ENCODE measurements around the gene ADARB2.
"Not testable (repeated sequence)": the region's sequence is repeated elsewhere in the genome, so short reads cannot be mapped to it uniquely, and the experiment has no call there.

ADARB2 gene

DNA sequence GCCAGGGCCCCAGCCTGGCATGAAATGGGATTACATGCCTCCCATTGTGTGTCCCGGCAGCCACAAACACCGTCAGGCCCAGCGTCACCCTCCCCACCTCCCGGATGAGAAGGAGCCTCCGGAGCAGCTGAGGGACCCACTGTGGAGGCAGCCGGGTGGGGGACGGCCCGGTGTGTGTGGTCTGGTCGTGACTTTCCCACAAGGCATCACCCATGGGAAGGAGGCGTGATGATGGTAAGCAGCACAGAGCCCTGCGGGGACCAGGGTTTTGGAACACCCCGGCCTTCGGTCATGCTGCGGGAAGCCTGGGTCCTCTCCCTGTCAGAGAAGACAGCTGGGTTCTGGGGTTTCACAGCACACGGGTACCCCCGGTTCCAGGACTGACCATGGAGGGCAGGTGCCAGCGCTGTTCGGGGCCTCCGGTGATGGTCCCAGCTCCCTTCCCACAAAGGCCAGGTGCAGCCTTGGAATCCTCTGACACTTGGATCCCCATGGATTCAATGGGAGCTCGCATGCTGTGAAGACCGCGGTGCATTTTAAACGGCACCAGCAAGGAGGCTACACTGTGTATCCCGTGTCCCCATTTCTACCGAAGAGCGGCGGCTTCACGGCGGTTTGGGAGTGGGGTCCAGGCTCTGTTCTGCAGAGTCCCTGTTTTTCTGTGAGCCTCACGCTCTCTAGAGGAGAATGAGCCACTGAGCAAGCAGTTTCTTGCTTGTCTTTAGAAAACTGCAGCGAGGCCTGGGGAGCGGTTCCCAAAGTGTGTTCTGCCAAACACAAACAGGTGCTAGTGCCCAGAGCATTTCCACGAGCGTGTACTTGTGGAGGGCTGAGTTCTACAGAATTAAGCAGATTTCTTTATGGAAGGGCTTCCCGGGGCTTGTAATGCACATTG is 336.0 kb downstream of the ADARB2 start:
- no peak for DNase-seq

DNA sequence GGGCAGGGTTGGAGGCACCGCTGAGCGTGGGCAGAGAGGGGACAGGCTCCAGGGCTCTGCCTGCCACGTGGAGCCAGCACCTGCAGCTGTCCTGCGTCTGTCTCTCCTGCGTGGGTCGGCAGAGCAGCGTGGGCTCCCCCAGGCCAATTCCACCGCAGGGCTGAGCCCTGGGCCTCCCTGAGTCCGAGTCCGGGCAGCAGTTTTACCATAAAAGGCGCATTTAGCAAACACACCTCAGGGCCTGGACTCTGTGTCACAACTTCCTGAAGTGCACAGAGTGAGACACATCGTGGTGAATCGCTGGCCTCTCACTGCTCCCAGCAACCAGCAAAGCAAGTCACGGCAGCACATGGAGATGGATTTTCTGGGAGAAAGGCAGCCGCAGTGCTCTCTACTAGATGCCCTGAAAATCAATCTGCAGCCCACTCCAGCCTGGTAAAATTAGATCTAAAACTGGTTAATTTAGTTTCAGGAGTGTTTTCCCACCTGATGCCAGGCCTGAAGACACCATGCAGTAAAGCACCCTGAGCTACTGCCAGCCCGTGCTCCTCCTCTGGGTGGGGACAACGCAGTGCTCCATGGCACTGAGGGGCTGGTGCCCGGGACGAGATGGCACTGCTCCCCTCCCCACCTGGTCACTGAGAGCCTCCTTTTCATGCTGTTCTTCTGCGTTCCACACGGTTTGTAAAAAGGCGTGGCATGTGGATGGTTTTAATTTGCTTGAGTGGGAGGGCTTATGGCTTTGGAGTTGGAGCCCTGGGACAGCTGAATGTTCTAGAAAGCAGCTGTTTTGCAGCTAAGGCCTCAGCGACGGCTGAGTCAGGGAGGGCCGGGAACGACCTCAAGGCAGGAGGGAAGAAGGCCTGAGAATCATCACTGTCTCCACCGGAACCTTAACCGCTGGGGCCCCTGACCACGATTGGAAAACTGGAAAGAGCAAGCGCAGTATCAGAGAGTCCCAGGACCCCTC is 336.9 kb downstream of the ADARB2 start:
- DNase-seq: peak; percentile 76

DNA sequence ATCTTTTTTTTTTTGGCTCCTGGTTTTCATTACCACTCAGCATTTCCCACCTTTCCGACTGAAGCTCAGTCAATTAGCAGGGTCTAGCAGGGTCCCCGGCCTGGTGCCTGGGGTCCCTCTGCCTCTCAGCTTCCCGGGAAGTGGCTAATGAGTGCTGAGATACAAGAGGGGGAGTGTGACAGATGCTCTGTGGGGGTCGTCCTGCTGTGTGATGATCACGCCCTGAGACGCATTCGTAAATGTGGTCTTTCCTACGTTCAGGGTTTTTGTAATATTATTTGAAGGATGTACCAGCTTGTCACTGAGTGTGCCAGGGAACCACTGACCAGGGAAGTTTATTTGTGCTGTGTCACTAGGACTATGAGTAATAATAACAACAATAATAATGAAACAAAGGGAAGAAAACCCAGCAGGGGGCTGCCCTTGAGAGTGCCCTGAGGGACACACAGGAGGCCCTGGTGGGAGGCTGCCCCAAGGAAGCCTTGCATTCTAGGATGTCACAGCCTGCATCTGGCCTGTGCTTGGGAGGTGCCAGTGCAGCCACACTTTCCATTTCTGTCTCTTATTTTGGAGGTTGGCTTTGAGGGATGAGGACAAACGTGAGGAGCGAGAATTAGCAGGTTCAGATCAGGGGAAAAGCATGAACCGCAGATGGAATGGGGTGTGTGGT is 337.8 kb downstream of the ADARB2 start:
- no peak for DNase-seq

DNA sequence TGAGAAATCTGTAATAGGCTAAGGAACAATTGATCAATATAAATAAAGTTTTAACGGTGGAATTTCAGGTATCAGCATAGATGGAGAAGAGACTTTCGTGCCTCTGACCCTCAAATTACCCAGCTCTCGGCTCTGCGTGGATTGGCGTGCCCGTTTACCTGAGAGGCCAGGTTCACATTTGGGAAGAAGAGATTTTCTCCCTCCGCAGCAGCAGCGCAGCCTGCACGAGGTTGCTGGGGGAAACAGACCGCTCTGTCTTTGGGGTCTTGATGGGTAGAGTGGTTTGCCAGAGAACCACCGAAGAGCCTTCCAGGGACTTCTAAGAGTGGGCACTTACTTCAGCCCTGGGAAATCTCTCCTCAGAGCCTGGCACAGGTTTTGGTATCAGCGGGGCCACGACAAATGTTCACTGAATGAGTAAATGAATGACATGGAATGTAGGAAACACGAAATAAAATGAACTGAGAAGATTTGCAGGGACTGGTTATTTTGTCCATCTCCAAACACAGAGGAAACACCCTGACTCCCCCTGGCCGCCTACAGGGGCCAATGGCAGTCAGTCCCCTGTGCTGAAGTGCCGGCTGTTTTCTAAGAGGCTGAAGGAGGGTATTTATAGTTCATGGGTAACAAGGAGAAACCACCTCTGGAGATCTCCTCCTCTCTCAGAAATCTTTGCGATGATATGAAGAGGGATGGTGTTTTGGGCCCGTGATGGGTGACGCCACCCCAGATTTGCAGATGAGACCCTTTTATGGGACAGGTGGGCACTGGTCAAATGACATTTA is 338.5 kb downstream of the ADARB2 start:
- no peak for DNase-seq

DNA sequence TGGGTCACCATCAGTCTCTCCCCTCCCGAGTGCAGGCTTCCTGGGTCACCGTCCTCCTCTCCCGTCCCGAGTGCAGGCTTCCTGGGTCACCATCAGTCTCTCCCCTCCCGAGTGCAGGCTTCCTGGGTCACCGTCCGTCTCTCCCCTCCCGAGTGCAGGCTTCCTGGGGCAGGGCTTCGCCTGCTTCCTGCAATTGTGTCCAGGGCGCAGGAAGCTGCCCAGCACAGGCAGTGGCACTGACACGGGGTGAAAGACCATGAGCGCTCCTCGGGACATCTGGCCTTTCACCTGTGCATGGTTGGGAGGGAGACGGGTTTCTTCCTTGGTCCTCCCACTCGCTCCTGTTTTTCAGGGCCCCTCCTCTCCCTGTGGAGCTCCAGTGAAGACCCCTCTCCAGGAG is 339.2 kb downstream of the ADARB2 start:
- DNase-seq: not testable (repeated sequence)

DNA sequence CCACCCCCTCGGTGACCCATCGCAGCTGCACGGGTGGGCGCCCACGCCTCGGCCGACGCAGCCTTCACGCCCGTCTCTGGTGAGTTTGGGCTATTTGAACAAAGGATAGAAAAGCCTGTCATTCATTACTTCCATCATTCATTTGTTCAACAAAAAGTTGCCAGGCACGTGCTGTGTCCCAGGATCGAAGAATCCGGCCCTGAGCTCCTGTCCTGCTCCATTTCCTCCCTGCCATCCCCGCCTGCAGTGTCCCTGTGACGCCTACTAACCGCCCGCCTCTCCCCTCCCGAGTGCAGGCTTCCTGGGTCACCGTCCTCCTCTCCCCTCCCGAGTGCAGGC is 341.1 kb downstream of the ADARB2 start:
- no peak for DNase-seq

DNA sequence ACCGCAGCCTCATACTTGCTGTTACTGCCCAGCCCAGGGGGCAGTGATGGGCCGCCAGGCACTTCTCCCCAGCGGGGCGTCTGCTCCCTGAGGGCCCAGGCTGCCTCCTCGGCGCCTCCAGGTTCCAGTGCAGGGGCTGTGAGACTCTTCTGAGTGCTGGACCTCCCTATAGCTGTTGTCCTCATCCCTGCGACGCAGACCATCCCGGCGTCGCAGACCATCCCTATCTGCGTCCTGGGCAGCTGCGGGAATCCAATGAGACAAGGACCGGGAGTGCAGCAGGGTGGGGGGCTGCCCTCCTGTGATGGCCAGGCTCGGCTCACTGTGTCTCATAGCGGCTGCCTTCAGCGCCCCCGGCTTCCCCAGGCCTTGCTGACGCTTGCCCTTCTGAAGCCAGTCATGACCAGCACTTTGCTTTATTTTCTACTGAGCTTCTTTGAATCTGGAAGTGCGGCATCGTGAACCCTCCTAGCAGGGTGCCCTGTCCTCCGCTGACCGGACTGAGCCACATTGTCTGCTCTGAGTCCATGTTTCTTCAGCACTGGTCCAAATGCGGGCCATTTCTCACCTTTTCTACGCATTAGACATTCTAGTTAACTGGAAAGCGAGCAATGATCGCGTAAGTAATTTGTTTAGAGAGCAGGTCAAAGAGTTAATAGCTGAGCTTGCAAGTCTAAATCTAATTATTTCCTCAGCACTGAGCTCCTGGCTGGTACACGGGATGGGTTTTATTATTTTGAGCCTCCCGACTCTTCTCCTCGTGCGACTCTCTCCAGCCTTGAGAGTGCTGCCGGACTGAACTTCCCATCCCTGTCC is 341.6 kb downstream of the ADARB2 start:
- DNase-seq: peak; percentile 48

DNA sequence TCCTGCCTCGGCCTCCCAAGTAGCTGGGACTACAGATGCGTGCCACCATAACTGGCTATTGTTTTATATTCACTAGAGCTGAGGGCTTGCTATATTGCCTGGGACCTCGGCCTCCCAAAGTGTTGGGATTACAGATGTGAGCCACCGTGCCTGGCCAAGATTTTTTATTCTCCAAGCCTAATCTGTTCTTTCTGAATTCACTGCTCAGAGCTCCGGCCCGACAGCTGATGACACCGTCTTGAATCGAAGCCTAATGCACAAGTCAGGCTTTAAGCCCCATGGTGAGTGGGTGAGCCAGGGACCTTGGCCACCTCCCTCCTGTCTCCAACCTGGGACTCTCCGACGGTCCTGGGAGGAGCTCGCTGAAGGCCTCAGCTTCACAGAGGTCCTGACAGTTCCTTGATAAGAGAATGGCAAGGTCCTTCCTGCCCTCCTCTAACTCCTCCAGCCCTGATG is 342.3 kb downstream of the ADARB2 start:
- no peak for DNase-seq

DNA sequence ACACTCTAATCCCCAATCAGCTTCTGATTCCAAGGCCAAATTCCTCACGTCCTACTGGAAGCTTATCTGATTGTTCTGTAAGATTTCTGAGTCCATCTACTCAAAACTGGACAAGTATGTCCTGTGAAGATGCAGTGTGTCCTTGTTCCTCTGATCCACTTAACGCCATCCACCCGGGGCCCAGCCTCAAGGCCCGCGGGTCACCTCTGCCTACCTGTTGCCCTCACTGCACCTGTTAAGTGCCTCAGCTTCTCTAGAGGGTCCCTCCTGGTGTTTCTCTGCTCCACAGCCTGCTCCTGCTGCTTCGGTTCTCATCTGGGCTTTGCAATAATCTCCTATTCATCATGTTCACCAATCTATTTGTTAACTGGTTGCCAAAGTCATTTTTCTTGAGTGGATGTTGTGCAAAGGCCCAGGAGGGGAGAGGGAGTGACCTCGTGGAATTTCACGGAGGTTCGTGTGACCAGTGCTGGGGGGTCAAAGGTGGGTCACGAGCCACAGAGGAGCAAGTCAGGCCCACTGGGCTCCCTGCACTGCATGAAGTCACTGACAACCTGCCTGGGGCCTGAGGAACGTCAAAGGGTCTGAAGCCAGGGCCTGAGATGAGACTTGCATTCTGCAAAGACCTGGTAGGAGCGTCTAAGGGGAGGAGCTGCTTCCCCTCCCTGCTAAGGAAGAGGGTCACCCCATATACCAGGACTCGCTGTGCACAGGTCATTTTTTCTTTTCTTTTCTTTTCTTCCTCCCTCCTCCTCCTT is 343.0 kb downstream of the ADARB2 start:
- peak; percentile 45 for DNase-seq

DNA sequence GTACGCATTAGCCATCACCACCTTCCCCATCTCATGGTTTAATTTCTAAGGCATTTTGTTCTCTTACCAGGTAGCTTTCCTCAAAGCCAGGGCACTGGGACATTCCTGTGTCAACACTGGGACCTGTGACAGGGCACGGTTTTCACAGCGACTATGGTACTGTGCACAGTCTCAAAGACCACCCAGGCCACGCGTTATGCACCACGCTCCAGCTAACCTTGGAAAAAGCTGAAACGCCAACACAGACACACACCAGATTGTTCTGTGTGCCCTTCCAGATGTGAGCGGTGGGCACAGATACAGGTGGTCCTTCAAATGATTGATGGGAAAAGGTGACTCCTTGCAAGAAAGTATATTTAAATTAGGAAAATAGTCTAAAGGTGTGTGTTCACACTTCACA is 343.8 kb downstream of the ADARB2 start:
- no peak for DNase-seq

DNA sequence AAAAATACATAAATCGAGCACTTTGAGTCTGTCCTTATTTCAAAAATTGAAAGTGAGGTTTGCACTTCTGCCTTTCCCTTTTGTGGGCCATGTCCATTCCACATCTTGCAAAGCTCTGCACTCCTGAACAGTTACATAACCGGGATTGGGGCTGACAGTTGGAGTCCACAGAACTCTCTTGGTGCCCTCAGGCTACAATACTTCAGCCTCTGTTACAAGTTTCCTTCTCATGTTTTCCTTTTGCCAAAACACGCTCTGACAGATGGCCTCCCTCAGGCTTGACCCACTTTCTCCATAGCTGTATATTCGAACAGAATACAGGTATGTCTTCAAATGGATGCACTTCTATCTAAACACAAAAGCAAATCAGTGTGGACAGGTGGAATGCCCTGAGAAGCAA is 345.2 kb downstream of the ADARB2 start:
- DNase-seq: no peak

DNA sequence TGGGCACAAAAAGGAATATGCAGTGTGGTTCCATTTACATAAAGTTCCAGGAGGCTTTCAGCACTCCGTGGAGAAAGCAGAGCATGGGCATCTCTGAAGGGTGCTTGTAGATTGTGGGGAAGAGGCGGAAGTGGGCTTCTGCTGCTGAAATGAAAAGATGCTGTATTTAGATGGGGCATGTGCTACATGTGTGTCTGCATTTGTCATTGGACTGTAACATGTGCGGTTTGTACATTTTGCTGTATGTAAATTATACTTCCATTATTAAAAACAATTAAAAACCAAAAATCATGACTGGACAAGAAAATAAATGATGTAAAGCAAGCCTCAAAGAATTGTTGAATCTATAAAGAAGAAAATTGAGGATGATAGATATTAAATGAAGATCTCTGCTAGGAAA is 347.1 kb downstream of the ADARB2 start:
- no peak for DNase-seq

DNA sequence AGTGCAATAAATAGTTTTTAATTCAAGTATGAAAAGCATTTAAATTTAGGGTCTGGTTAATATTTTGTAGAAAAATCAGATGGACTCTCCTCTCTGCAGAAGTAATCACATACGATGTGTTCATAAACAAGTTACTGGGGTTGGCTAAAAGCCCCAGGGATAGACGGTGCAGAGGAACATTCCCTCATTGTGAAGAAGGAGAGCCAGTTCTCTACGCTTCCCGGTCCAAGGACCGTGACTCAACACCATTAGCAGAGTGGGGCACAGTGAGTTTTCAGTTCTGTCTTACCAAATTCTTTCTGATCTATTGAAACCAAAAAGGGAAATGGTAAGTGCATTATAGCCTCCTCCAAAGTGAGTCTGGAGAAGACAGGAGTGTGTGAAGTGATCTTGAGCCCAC is 353.3 kb downstream of the ADARB2 start:
- DNase-seq: no peak

DNA sequence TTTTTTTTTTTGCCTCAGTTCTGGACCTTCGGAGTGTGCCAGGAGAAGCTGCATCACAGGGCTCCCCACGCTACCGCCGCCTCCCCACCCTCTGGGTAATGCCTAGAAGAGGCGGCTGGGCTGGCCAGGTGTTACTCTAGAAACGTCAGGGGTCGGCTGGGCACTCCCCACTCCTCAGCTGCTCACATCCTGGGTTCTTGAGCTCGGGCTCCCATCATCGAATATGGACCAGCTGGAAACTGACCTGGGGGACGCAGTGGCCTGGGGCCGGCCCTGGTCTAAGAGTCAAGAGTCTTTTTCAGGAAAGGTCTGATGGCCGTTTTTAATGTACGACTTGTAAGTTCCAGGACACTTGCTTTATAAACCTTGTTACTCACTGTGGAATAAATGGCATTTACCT is 354.6 kb downstream of the ADARB2 start:
- DNase-seq: peak; percentile 31

DNA sequence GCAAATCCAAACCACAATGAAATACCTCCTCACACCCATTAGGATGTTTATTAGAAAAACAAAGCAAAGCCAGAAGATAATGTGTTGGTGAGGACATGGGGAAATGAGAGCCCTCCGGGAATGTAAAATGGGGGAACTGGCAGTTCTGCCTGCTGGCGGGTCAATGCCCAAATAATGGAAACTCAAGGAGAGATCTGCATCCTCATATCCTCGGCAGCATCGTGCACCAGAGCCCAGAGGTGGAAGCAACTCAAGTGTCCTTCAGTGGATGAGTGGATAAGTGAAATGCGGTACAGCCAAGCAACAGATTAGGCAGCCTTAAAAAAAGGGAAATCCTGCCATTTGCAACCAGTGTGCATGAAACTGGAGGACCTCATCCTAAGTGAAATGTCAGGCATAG is 356.0 kb downstream of the ADARB2 start:
- no peak for DNase-seq

DNA sequence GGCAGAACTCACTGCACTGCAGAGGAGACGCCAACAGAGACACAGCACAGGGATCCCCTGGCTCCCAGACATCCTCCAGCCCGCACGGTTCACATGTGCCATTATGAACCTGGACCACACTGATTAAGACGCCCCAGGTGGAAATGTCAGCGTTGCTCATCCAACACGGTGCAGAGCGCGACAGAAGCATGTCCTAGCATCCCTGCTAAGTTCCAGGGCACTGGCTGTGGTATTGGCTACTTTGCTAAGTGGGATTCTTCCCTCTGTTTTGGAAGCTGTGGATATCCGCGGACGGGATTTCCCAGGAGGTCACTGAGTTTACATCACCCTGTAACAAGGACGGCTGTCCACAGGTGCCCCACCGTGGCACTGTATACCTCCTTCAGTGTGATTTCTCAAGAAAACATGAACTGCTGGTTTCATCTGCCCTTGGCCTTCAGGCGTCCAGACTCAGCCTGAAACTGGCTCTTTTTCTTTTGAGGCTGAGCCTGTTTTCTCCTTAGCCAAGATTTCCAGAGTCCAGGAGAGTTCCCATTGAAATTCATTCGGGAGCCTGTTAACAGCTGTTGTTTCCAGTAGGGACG is 357.1 kb downstream of the ADARB2 start:
- peak; percentile 47 for DNase-seq

DNA sequence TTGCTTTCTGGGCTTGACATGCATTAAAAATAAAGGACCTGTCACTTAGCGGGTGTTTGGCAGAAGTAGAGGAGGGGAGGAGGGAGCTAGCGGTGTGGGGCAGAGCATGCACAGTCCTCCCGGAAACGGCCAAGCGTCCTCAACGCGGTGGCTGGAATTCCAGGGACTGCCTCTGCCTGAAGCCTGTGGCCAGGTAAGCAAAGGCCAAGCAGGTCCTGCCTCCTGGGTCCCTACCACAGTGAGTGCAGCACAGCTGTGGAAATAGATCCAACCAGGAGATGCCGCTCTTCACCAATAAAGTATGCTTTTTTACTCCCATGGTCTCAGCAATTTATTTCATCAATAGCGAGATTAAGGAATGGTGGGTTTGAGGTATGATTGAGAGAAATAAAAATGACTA is 357.7 kb downstream of the ADARB2 start:
- peak; percentile 74 for DNase-seq

DNA sequence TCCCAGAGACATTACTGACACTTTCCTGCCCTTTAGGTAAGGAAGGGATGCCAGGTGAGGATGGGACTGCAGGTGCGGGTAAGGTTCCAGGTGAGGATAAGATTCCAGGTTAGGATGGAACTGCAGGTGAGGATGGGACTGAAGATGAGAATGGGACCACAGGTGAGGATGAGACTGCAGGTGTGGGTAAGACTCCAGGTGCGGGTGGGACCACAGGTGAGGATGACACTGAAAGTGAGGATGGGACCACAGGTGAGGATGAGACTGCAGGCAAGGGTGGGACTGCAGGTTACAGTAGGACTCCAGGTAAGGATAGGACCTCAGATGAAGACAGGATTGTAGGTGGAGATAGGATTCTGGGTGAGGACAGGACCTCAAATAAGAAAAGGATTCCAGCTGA is 358.9 kb downstream of the ADARB2 start:
- DNase-seq: no peak

DNA sequence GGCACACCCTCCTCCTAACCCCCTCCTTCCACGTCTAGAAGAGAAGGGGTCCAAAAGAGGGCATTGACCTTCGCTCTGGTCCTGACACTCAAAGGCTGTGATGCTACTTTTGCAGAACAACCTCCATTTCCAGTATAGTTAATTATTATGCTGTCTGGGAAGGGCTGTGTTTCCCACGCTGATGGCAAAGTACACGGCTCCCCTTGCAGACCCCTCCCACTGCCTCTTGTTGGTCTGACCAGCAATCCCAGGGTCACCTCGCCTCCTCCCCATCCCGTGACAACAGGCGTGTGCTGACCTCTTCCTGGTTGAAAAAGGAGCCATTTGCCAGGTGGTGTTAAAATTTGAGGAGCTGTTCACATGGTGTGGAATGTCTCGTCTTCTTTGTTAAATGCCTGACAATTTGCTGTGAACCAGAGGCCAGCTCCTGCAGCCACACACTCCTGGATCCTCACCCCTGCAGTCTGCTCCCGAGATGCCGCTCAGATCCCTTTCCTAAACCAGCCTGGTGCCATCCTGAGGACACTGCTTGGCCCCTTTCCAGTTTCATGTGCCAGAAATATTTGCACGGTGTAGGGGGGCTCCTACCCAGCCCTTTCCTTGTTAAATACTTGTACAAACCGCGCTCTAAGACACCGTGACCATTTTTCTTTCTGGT is 359.5 kb downstream of the ADARB2 start:
- peak; percentile 46 for DNase-seq

DNA sequence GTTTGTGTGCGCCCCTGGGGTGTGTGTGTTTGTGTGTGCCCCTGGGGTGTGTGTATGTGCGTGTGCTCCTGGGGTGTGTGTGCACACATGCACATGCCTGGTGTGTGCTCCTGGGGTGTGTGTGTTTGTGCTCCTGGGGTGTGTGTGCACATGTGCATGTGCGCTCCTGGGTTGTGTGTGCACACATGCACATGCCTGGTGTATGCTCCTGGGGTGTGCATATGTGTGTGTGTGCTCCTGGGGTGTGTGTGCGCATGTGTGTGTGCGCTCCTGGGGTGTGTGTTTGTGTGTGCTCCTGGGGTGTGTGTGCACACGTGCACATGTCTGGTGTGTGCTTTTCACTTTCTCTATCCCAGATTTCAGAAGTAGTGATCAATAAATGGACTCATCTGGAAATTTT is 360.1 kb downstream of the ADARB2 start:
- DNase-seq: no peak

Data from islet precursor cell (in vitro differentiated cells).